Body of pancreas (tissue), 4 donors: ENCODE results near the gene CACNA1H. TPM values are rescaled to one million over a fixed set of nuclear protein-coding genes. Genes with fewer than 3 reads are reported as not detected.

Experiments used
- ATAC-seq: fragments of 150-250 bp; one replicate; pipeline ENCODE4 v1.9.1; 2016
- DNase-seq, 4 donors: peaks; one replicate each; pipeline ENCODE4 v3.0.0-alpha.2; 2019
- H3K27ac ChIP-seq, 4 donors: fragments of 200-600 bp; sonication (generic); 1 replicate in 3 of 4; 2 replicates in 1 of 4; pipeline versions ENCODE4 v1.5.1 to v1.6.1; 2016 to 2019; ENCODE audit warnings: mild to moderate bottlenecking in 1 of 4, mixed read lengths in 1 of 4, moderate library complexity in 1 of 4
- H3K27me3 ChIP-seq, 2 donors: fragments of 200-600 bp; sonication (generic); one replicate each; pipeline ENCODE4 v1.6.0; 2016; ENCODE audit warnings: mild to moderate bottlenecking in 1 of 2
- H3K36me3 ChIP-seq, 2 donors: fragments of 200-600 bp; sonication (generic); replicated peaks in 1 of 2; 2 replicates each; pipeline ENCODE4 v1.5.1; 2016; ENCODE audit warnings: low read depth in 2 of 2; ENCODE audit not compliant: insufficient read depth in 1 of 2
- H3K4me1 ChIP-seq: fragments of 200-600 bp; sonication (generic); one replicate; pipeline ENCODE4 v1.6.0; 2016
- H3K4me3 ChIP-seq, 2 donors: fragments of 200-600 bp; sonication (generic); 1 replicate in 1 of 2; 2 replicates in 1 of 2; pipeline ENCODE4 v1.5.1; 2016 to 2019
- H3K9me3 ChIP-seq, 3 donors: fragments of 200-600 bp; sonication (generic); 1 replicate in 2 of 3; 2 replicates in 1 of 3; pipeline ENCODE4 v1.5.1; 2016
- POLR2A ChIP-seq, 3 donors: fragments of 450-650 bp; IDR thresholded peaks; one replicate each; pipeline ENCODE4 v1.6.1; 2016; ENCODE audit warnings: antibody characterized with exemption in 3 of 3, mild to moderate bottlenecking in 2 of 3
- WGBS, 2 donors: methylation state at CpG; one replicate each; pipeline ENCODE4 v1.1.5; 2017; 5-methylcytosine and 5-hydroxymethylcytosine counted together
- intact Hi-C: fragments of 100-400 bp; cut with DNase I; formaldehyde crosslinking; loops from one replicate; pipeline ENCODE4 v1.15.1; 2023
- total RNA-seq, 2 donors: library from RNA; depleted of rRNA; stranded (reverse); fragments of >200 nt; gene quantifications; one replicate each; pipeline ENCODE4 v1.1.0, GENCODE V29; 2016
- TF ChIP-seq, protein P1 (sequence below), 7 experiments: fragments of 450-650 bp in 4 of 7; fragments of 200-600 bp in 3 of 7; sonication (generic) in 3 of 7; IDR thresholded peaks; one replicate each; pipeline ENCODE4 v1.5.1; 2016 to 2019; ENCODE audit warnings: antibody characterized with exemption in 7 of 7

Gene CACNA1H
- total RNA-seq, 2 donors from 2014 or later, result 7.3 to 15.2 TPM

DNA sequence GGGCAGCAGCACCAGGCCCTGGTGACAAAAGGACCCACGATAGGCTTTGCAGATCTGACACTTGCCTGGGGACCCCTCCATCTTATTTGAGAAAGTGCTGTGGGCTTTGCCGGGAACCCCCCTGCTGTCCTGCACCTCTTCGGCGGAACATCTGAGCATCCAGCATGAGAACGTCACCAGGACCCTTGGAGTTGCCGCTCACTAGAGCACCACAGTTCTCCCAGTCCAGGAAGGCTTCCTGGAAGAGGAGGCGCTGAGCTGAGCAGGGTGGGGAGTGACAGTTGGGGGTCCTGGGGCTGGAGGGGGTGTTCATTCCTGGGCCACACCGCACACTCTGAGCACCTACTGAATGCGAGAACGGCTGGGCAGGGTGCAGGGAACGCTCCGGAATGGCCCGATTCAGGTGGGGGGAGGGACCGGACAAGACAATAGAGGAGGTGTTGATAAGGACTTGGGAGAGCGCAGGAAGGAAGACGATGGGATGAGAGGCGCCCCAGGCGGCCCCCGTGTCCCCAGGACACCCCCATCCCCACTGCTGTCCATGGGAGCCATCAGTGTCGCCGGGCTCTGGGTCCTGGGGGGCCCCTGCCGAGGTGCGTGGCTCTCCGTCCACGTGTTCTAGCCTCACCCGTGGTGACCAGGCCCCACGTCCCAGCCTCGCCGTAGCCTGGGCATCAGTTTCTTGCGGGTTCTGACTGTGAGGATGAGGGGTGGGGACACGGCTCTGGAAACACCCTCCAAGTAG is 24.8 kb upstream of the CACNA1H start:
- H3K27me3 ChIP-seq, result no peaks in the 10 kb centered on the region

DNA sequence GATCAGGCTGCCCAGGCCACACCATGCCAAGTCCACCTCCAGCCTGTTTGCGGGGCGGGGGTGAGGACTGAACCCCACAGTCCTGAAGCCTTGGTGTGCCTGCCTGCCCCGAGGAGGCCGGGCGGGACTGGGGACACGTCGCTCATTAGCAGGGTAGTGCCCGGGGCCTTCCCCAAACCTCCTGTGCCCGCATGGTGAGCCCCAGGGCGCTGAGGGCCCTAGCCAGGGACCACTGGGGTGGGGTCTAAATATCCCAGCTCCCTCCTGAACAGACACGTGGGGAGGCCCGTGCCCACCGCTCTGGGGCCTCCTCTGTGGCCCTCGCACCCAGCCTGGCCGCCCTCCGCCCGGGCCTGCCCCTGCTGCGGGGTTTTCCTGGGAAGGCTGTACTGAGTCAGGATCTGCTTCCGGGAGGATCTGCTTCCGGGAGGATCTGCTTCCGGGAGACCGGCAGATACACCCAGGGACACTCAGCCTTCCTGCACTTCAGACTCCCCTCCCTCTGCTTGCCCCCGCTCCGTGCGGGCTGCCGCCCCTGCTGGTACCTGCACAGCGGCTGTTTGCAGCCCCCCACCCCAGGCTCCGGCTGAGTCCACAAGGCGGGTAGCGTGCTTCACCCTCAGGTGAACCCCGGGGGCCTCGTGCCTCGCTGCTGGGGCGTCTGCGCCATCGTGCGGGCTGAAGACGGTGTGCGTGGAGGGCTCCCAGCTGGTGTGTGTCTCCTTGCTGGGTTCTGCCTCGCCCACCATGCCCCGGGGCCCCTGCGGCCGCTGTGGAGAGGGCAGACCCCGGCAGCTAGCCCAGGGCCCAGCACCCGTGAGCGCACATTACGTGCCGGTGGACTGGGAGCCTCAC is 23.6 kb upstream of the CACNA1H start:
- 96 to 100% methylated on average over 5 to 33 of the region's 48 CpGs for WGBS, 2 donors
- H3K9me3 ChIP-seq, result no peaks in the 10 kb centered on the region
- H3K36me3 ChIP-seq, result no peaks in the 10 kb centered on the region
- no peaks in the 10 kb centered on the region for H3K27me3 ChIP-seq
- no peak for DNase-seq
- H3K4me3 ChIP-seq, result no peak overlapping the region
- intact Hi-C loops, result no loop called here
- no peak overlapping the region for H3K27ac ChIP-seq
- no peak for ATAC-seq
- TF ChIP-seq, protein P1, sequence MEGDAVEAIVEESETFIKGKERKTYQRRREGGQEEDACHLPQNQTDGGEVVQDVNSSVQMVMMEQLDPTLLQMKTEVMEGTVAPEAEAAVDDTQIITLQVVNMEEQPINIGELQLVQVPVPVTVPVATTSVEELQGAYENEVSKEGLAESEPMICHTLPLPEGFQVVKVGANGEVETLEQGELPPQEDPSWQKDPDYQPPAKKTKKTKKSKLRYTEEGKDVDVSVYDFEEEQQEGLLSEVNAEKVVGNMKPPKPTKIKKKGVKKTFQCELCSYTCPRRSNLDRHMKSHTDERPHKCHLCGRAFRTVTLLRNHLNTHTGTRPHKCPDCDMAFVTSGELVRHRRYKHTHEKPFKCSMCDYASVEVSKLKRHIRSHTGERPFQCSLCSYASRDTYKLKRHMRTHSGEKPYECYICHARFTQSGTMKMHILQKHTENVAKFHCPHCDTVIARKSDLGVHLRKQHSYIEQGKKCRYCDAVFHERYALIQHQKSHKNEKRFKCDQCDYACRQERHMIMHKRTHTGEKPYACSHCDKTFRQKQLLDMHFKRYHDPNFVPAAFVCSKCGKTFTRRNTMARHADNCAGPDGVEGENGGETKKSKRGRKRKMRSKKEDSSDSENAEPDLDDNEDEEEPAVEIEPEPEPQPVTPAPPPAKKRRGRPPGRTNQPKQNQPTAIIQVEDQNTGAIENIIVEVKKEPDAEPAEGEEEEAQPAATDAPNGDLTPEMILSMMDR (IDR thresholded peaks at IDR 0.05), result no peak
- TF ChIP-seq POLR2A (IDR thresholded peaks at IDR 0.05), result no peak
- peaks cover 13% of the 10 kb centered on the region for H3K4me1 ChIP-seq

More for the DNA sequence above, 24.8 kb upstream of the CACNA1H start:
- H3K4me1 ChIP-seq, result peaks cover under 1% of the 10 kb centered on the region
- H3K4me3 ChIP-seq, result no peak overlapping the region
- TF ChIP-seq POLR2A (IDR thresholded peaks at IDR 0.05), result no peak
- TF ChIP-seq, protein P1 (IDR thresholded peaks at IDR 0.05), result no peak
- no peaks in the 10 kb centered on the region for H3K36me3 ChIP-seq
- WGBS, 2 donors, result 85 to 87% methylated on average over 13 to 31 of the region's 31 CpGs
- DNase-seq (no peak), ATAC-seq (no peak)
- no peaks in the 10 kb centered on the region for H3K9me3 ChIP-seq
- intact Hi-C loops, result no loop called here
- H3K27ac ChIP-seq, result no peak overlapping the region

DNA sequence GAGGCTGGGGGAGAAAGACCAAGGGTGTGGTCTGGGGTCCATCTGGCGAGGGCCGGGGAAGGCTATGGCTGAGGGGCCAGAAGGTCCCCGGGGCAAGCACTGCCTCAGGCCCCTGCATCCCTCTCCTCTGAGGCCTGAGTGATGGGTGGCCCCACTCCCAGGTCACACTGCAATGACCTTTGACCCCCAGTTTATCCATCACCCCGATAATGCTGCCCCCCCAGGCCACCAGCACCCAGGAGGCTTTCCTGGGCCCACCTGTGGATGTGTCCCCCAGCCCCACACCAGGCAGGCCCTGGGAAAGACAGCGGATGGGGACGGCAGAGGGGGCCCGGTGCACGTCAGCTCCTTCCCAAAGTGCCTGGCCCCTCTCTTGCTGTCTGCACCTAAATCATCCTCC is 22.5 kb upstream of the CACNA1H start:
- 40 to 79% methylated on average over 1 to 8 of the region's 8 CpGs for WGBS, 2 donors
- intact Hi-C loops, result no loop called here

DNA sequence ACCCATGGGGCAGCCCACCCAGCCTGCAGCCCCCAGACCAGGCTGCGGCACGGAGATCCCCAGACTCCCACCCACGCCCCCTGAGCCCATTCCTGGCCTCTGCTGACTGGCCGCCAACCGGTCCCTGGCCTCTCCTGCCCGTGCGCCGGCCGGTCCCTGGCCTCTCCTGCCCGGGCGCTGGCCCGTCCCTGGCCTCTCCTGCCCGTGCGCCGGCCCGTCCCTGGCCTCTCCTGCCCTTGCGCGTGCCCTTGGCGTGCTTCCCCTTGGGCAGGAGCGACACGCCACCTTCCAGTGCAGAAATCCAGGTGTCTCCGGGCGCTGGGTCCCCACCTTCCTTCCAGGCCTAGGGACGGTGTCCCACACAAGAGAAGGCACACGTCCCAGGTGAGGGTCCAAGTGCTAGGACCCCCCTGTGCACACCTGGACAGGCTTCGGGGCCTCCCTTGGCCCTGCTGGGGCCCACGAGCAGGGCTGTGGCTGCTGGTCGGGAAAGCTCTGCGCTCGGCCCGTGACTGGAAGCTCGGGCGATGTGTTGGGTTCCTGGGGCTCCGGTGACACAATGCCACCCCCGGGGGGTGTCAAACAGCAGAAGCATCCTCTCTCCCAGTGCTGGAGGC is 21.4 kb upstream of the CACNA1H start:
- intact Hi-C loops, result no loop called here
- TF ChIP-seq, protein P1 (IDR thresholded peaks at IDR 0.05), result no peak
- no peak for TF ChIP-seq POLR2A (IDR thresholded peaks at IDR 0.05)

More for the DNA sequence above, 22.5 kb upstream of the CACNA1H start:
- H3K4me3 ChIP-seq, result no peak overlapping the region
- no peak overlapping the region for H3K27ac ChIP-seq
- no peaks in the 10 kb centered on the region for H3K9me3 ChIP-seq
- no peaks in the 10 kb centered on the region for H3K27me3 ChIP-seq
- ATAC-seq (no peak), DNase-seq (no peak)
- H3K36me3 ChIP-seq, result no peaks in the 10 kb centered on the region
- peaks cover 23% of the 10 kb centered on the region for H3K4me1 ChIP-seq
- TF ChIP-seq POLR2A (IDR thresholded peaks at IDR 0.05), result no peak
- TF ChIP-seq, protein P1 (IDR thresholded peaks at IDR 0.05), result no peak

More for the DNA sequence above, 21.4 kb upstream of the CACNA1H start:
- WGBS, 2 donors, result 93 to 97% methylated on average over 22 of the region's 35 CpGs
- Histone ChIP-seq H3K9me3 (no peaks in the 10 kb centered on the region), H3K4me1 (peaks cover 31% of the 10 kb centered on the region), H3K4me3 (no peak overlapping the region), H3K36me3 (no peaks in the 10 kb centered on the region), H3K27me3 (no peaks in the 10 kb centered on the region), H3K27ac (no peak overlapping the region)
- ATAC-seq (no peak), DNase-seq (no peak)
